GM12892 (cell line): Measurements from ENCODE around the gene DES.

ENCODE experiments used
- POLR2AphosphoS5 ChIP-seq: IDR thresholded peaks from 2 replicates; pipeline ENCODE4 v1.6.1; 2011; ENCODE audit warnings: low read depth, low read length, control low read depth
- TAF1 ChIP-seq: IDR thresholded peaks from 2 replicates; pipeline ENCODE4 v1.6.1; 2011; ENCODE audit warnings: low read depth, mild to moderate bottlenecking, control low read depth, low read length, borderline replicate concordance

DNA sequence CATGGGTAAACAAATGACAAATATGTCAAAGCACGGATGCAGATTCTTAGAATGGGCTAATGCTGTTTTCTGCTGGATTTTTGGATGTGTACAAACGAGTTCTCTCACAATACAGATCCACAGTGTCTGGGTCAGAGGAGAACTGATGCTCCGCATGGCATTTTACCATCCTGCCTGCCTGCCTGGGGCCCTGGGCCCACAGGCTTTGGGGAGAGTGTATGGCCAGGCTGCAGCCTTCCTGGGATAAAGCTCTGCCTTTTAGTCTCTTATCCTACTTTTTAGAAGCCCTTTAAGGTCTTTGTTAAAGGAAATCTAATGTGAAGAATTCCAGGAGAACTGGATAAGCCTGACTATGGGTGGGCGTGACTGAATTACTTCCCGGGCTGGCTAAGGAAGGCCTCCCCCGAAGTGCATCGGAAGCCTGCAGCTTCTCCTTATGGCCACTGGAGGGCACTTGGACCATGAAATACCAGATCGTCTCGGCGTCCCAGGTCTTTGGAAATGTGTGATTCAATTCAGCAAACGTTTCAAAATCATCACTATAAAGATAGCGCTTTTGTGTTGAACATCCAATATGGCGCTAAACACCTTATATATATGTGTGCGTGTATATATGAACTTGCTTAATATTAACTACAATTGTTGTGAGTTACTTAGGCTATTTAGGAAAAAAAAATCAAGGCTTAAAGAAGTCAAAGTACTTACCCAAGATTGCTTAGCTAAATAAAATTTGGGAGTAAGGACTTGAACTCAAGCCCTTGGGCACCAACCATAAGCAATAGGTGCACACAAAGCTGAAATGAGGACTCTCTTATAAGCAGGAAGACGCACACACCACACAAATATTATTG lies 15.3 kb upstream of the DES start:
- TF ChIP-seq TAF1 (no peak), POLR2AphosphoS5 (no peak)
